Nasal cavity respiratory epithelium epithelial cell of viscerocranial mucosa (primary cell): ENCODE data around the gene C1QTNF6. TPM values are rescaled to one million over a fixed set of nuclear protein-coding genes. Genes with fewer than 3 reads are reported as not detected.

Source experiments
- total RNA-seq: library from RNA; depleted of rRNA; stranded (reverse); fragments of >200 nt; gene quantifications from 2 replicates; pipeline ENCODE4 v1.2.3, GENCODE V29; 2014

C1QTNF6 gene
- total RNA-seq = 2.7 and 6.8 TPM in 2 replicates

DNA sequence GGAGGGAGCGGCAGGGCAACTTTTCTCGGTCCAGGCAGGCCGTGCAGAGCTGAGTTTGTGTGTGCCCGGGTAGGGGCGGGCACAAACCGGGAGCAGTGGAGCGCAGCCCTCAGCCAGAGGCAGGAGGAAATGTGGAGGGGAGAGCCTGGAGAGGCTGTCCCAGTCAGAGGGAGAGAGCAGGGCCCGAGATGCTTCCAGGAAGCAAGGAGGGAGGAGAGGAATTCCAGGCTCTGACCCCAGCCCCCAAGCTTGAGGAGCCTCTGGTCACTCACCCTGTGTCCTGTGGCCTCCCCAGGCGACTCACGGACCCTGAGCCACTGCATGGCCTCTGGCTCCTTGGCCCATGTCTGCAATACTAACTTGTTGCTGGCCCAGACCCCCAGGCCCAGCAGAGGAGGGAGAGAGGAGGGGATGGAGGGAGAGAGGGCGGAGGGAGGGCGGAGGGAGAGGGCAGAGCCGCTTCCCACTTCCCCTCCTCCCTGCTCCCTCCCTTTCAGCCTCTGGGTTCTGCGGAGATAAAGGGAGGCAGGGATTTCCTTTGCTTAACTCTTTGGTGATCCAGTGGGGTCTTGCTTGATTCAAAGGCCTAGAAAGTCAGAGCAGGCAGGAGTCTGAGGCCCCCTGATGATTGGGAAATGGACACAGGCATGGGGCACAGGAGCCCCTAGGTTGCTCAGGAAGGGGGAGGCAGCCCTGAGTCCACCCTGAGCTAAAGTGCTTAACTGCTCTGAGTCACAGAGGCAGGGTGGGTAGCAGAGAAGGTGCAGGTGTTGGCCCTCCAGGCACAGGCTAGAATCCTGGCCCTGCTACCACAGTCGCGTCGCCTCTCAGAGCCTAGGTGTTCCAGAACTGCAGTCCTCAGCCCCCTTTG, at the start of gene C1QTNF6:
TSS of gene C1QTNF6 (minus strand) at position 357 of the 871 bp plus-strand sequence. CDS start at position 323, 34 bp downstream.

GRCh38 chr22:37212174-37212906, 24.3 kb upstream of the C1QTNF6 start, which contains the start of gene SSTR3:
SSTR3 (minus strand) TSS chr22:37212477; CDS start chr22:37207803, 4,674 bp downstream.

Other genes starting within 250 kb of the C1QTNF6 start
- 32.5 and 39.6 TPM in 2 replicates for gene TST, start 168.8 kb downstream of the C1QTNF6 start, total RNA-seq
- gene MPST, start 168.5 kb downstream of the C1QTNF6 start, total RNA-seq = 86.3 and 95.0 TPM in 2 replicates
- 6.5 and 11.0 TPM in 2 replicates for gene KCTD17, start 136.5 kb downstream of the C1QTNF6 start, total RNA-seq
- gene TMPRSS6, start 78.5 kb downstream of the C1QTNF6 start, total RNA-seq = not detected in 2 replicates
- 0.14 TPM in 1 of 2 replicates, not detected in the other for gene IL2RB, start 38.3 kb downstream of the C1QTNF6 start, total RNA-seq
- not detected in 2 replicates for gene SSTR3, start 24.2 kb upstream of the C1QTNF6 start, total RNA-seq
- 6.5 and 18.8 TPM in 2 replicates for gene RAC2, start 56.0 kb upstream of the C1QTNF6 start, total RNA-seq
- gene CYTH4, start 94.3 kb upstream of the C1QTNF6 start, total RNA-seq = under 0.01 TPM in 2 replicates
- gene ELFN2, start 239.2 kb upstream of the C1QTNF6 start, total RNA-seq = 0.68 and 1.1 TPM in 2 replicates